ENCODE measurements around the gene INPP4B.

DNA sequence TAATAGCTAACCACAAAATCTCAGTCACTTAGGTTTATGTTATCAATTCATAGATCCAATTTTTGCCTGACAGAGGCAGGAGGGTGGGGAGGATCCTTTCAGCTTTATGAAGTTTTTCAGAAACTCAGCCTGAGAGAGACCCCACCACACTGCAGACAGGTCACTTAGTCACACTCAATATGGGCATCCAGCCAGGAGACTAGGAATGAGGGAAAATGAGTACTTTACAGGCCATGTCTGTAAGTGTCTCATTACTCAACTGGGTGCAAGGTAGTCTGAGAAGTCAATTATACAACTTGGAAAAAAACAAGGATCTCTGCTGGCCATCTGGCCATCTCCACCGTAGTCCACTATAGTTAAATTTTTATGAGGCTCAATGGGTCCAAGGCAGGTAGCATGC, 365.9 kb downstream of the INPP4B start:
- TF ChIP-seq, protein P1, sequence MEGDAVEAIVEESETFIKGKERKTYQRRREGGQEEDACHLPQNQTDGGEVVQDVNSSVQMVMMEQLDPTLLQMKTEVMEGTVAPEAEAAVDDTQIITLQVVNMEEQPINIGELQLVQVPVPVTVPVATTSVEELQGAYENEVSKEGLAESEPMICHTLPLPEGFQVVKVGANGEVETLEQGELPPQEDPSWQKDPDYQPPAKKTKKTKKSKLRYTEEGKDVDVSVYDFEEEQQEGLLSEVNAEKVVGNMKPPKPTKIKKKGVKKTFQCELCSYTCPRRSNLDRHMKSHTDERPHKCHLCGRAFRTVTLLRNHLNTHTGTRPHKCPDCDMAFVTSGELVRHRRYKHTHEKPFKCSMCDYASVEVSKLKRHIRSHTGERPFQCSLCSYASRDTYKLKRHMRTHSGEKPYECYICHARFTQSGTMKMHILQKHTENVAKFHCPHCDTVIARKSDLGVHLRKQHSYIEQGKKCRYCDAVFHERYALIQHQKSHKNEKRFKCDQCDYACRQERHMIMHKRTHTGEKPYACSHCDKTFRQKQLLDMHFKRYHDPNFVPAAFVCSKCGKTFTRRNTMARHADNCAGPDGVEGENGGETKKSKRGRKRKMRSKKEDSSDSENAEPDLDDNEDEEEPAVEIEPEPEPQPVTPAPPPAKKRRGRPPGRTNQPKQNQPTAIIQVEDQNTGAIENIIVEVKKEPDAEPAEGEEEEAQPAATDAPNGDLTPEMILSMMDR (IDR thresholded peaks at IDR 0.05; ENCODE audit: low read length): no peak
- TF ChIP-seq EZH2 (IDR thresholded peaks at IDR 0.05; ENCODE audit: borderline replicate concordance, low read length): no peak
